HL-60 (cell line): ENCODE data around the gene NEDD4L.

Experiments
- DNase-seq, 2 experiments: peaks; one replicate each; pipeline ENCODE4 v3.0.0-alpha.2; 2010 to 2020; ENCODE audit warnings: low read depth in 1 of 2, low spot score in 1 of 2
- H3K27ac ChIP-seq: fragments of 250-450 bp; sonication (Bioruptor Pico); replicated peaks from 2 replicates; pipeline ENCODE4 v1.5.1; 2020; ENCODE audit warnings: mild to moderate bottlenecking, moderate library complexity
- H3K27me3 ChIP-seq: fragments of 250-450 bp; sonication (Bioruptor Pico); 2 replicates; pipeline ENCODE4 v1.5.1; 2021; ENCODE audit warnings: mild to moderate bottlenecking, moderate library complexity; ENCODE audit not compliant: insufficient read depth, poor library complexity, severe bottlenecking
- H3K4me3 ChIP-seq: replicated peaks from 2 replicates; pipeline ENCODE4 v1.5.1; 2011; ENCODE audit warnings: mild to moderate bottlenecking, control low read depth, low read length; ENCODE audit not compliant: insufficient read depth
- GABPA ChIP-seq: IDR thresholded peaks from 2 replicates; pipeline ENCODE4 v1.6.1; 2012; ENCODE audit warnings: low read depth
- POLR2AphosphoS5 ChIP-seq: IDR thresholded peaks from 2 replicates; pipeline ENCODE4 v1.6.1; 2012; ENCODE audit warnings: low read depth
- SPI1 ChIP-seq: IDR thresholded peaks from 2 replicates; pipeline ENCODE4 v1.6.1; 2012; ENCODE audit warnings: low read depth, mild to moderate bottlenecking, borderline replicate concordance
- TF ChIP-seq, protein P1 (sequence below): IDR thresholded peaks from one replicate; pipeline ENCODE4 v1.5.1; 2011; ENCODE audit warnings: low read length, control low read depth, inconsistent platforms; ENCODE audit not compliant: insufficient read depth
- TF ChIP-seq, protein P2 (sequence below): IDR thresholded peaks from 2 replicates; pipeline ENCODE4 v1.6.1; 2012; ENCODE audit warnings: low read depth; ENCODE audit not compliant: insufficient replicate concordance

NEDD4L gene

GRCh38 chr18:57998461-57998860 is 45.6 kb upstream of the NEDD4L start:
- Histone ChIP-seq H3K27me3 (peaks cover 7% of the 10 kb centered on the region), H3K4me3 (no peak overlapping the region), H3K27ac (no peak overlapping the region)
- no peak for DNase-seq
- TF ChIP-seq GABPA (no peak), SPI1 (no peak), POLR2AphosphoS5 (no peak)
- TF ChIP-seq, protein P1, sequence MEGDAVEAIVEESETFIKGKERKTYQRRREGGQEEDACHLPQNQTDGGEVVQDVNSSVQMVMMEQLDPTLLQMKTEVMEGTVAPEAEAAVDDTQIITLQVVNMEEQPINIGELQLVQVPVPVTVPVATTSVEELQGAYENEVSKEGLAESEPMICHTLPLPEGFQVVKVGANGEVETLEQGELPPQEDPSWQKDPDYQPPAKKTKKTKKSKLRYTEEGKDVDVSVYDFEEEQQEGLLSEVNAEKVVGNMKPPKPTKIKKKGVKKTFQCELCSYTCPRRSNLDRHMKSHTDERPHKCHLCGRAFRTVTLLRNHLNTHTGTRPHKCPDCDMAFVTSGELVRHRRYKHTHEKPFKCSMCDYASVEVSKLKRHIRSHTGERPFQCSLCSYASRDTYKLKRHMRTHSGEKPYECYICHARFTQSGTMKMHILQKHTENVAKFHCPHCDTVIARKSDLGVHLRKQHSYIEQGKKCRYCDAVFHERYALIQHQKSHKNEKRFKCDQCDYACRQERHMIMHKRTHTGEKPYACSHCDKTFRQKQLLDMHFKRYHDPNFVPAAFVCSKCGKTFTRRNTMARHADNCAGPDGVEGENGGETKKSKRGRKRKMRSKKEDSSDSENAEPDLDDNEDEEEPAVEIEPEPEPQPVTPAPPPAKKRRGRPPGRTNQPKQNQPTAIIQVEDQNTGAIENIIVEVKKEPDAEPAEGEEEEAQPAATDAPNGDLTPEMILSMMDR, result no peak
- TF ChIP-seq, protein P2, sequence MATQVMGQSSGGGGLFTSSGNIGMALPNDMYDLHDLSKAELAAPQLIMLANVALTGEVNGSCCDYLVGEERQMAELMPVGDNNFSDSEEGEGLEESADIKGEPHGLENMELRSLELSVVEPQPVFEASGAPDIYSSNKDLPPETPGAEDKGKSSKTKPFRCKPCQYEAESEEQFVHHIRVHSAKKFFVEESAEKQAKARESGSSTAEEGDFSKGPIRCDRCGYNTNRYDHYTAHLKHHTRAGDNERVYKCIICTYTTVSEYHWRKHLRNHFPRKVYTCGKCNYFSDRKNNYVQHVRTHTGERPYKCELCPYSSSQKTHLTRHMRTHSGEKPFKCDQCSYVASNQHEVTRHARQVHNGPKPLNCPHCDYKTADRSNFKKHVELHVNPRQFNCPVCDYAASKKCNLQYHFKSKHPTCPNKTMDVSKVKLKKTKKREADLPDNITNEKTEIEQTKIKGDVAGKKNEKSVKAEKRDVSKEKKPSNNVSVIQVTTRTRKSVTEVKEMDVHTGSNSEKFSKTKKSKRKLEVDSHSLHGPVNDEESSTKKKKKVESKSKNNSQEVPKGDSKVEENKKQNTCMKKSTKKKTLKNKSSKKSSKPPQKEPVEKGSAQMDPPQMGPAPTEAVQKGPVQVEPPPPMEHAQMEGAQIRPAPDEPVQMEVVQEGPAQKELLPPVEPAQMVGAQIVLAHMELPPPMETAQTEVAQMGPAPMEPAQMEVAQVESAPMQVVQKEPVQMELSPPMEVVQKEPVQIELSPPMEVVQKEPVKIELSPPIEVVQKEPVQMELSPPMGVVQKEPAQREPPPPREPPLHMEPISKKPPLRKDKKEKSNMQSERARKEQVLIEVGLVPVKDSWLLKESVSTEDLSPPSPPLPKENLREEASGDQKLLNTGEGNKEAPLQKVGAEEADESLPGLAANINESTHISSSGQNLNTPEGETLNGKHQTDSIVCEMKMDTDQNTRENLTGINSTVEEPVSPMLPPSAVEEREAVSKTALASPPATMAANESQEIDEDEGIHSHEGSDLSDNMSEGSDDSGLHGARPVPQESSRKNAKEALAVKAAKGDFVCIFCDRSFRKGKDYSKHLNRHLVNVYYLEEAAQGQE, result no peak

GRCh38 chr18:58004317-58004716 is 39.7 kb upstream of the NEDD4L start:
- no peak overlapping the region for H3K4me3 ChIP-seq
- no peak overlapping the region for H3K27ac ChIP-seq
- TF ChIP-seq POLR2AphosphoS5 (no peak), GABPA (no peak), SPI1 (no peak)
- TF ChIP-seq, protein P2, result no peak
- TF ChIP-seq, protein P1, result no peak
- DNase-seq, result no peak
- H3K27me3 ChIP-seq, result peaks cover 4% of the 10 kb centered on the region

DNA sequence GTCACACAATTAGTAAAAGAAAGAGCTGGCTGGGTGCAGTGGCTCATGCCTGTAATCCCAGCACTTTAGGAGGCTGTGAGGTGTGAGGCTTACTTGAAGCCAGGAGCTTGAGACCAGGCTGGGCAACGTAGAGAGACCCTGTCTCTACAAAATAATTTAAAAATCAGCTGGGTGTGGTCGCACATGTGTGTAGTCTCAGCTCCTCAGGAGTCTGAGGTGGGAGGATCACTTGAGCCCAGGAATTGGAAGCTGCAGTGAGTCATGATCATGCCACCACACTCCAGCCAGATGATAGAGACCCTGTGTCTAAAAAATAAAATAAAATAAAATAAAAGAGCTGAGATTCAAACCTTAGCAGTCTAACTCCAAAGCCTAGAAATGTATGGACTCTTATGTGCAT is 39.0 kb upstream of the NEDD4L start:
- Histone ChIP-seq H3K27ac (no peak overlapping the region), H3K27me3 (peaks cover 4% of the 10 kb centered on the region), H3K4me3 (no peak overlapping the region)
- TF ChIP-seq, protein P2, result no peak
- no peak for TF ChIP-seq GABPA
- TF ChIP-seq, protein P1, result no peak
- no peak for TF ChIP-seq POLR2AphosphoS5
- TF ChIP-seq SPI1, result no peak
- no peak for DNase-seq
